H1 (cell line): Measurements from ENCODE around the gene TSGA10. TPM values are rescaled to one million over a fixed set of nuclear protein-coding genes. Genes with fewer than 3 reads are reported as not detected.

ENCODE experiments used
- CTCF ChIA-PET: fragments of 300-600 bp; sonication (Branson Sonifier 250); formaldehyde crosslinking; loops from one replicate; lab custom pipeline; 2021; ENCODE audit not compliant: partially characterized antibody; lab: Charles Lee
- POLR2A ChIA-PET: fragments of 300-600 bp; sonication (Branson Sonifier 250); formaldehyde crosslinking; loops from one replicate; lab custom pipeline; 2021; ENCODE audit warnings: inconsistent platforms; ENCODE audit not compliant: partially characterized antibody; lab: Charles Lee
- DNase-seq, 2 experiments: peaks; one replicate each; pipeline versions ENCODE4 v3.0.0 to v3.0.0-alpha.2; 2010 to 2022; ENCODE audit warnings: low spot score in 2 of 2, low read depth in 1 of 2, mixed read lengths in 1 of 2
- FAIRE-seq: peaks from 2 replicates; lab custom pipeline; 2011; peaks lifted over from hg19 to GRCh38; lab: Jason Lieb, UNC
- H2AFZ ChIP-seq: 2 replicates; pipeline ENCODE4 v1.8.1; 2012; ENCODE audit warnings: low read length, inconsistent platforms
- H2AK5ac ChIP-seq: 2 replicates; pipeline ENCODE4 v1.6.1; 2013; ENCODE audit warnings: low read depth, low read length
- H2BK120ac ChIP-seq: replicated peaks from 2 replicates; pipeline ENCODE3; 2013; ENCODE audit warnings: low read depth, low read length, inconsistent platforms
- H2BK12ac ChIP-seq: 2 replicates; pipeline ENCODE4 v1.6.1; 2013; ENCODE audit warnings: low read depth, low read length
- H2BK15ac ChIP-seq: 2 replicates; pipeline ENCODE4 v1.6.1; 2013; ENCODE audit warnings: low read length
- H2BK20ac ChIP-seq: 2 replicates; pipeline ENCODE4 v1.6.1; 2013; ENCODE audit warnings: low read length
- H2BK5ac ChIP-seq: 2 replicates; pipeline ENCODE4 v1.6.1; 2013; ENCODE audit warnings: low read depth, low read length
- H3K14ac ChIP-seq: 2 replicates; pipeline ENCODE4 v1.6.1; 2013; ENCODE audit warnings: inconsistent platforms; ENCODE audit not compliant: insufficient read length
- H3K18ac ChIP-seq: 2 replicates; pipeline ENCODE4 v1.6.1; 2013; ENCODE audit warnings: low read length; ENCODE audit errors: extremely low read depth
- H3K23ac ChIP-seq: 2 replicates; pipeline ENCODE4 v1.6.1; 2013; ENCODE audit warnings: inconsistent platforms; ENCODE audit not compliant: insufficient read length
- H3K23me2 ChIP-seq: 2 replicates; pipeline ENCODE4 v1.6.1; 2013; ENCODE audit warnings: low read depth, low read length
- H3K27ac ChIP-seq: 2 replicates; pipeline ENCODE4 v1.6.1; 2011; ENCODE audit warnings: low read depth, low read length, inconsistent platforms
- H3K27me3 ChIP-seq, 4 experiments: replicated peaks in 1 of 4; 1 replicate in 1 of 4; 2 replicates in 3 of 4; pipeline versions ENCODE4 v1.6.1 to v1.8.1; 2011 to 2013; ENCODE audit warnings: low read length in 3 of 4, mild to moderate bottlenecking in 3 of 4, inconsistent platforms in 2 of 4, mixed read lengths in 2 of 4, moderate library complexity in 1 of 4; ENCODE audit not compliant: control insufficient read depth in 3 of 4, insufficient read depth in 3 of 4; ENCODE audit errors: extremely low read depth in 1 of 4
- H3K36me3 ChIP-seq, 4 experiments: 2 replicates each; pipeline versions ENCODE4 v1.6.1 to v1.8.1; 2011 to 2013; ENCODE audit warnings: mild to moderate bottlenecking in 4 of 4, low read length in 3 of 4, moderate library complexity in 2 of 4, control low read depth in 1 of 4, inconsistent platforms in 1 of 4; ENCODE audit not compliant: insufficient read depth in 4 of 4, control insufficient read depth in 2 of 4
- H3K4ac ChIP-seq: replicated peaks from 2 replicates; pipeline ENCODE3; 2013; ENCODE audit warnings: low read length, low read depth, mixed read lengths, inconsistent platforms; ENCODE audit not compliant: insufficient read length
- H3K4me1 ChIP-seq, 4 experiments: replicated peaks in 1 of 4; 1 replicate in 1 of 4; 2 replicates in 3 of 4; pipeline versions ENCODE4 v1.6.1 to v1.8.1; 2011 to 2013; ENCODE audit warnings: low read length in 3 of 4, inconsistent platforms in 2 of 4, mixed read lengths in 1 of 4; ENCODE audit not compliant: insufficient read depth in 4 of 4, control insufficient read depth in 3 of 4
- H3K4me2 ChIP-seq, 2 experiments: 2 replicates each; pipeline versions ENCODE4 v1.6.1 to v1.8.1; 2011 to 2013; ENCODE audit warnings: low read depth in 2 of 2, low read length in 2 of 2, control low read depth in 1 of 2, inconsistent platforms in 1 of 2, mild to moderate bottlenecking in 1 of 2; ENCODE audit not compliant: insufficient read depth in 1 of 2
- H3K4me3 ChIP-seq, 4 experiments: fragments of 200-600, 300-600 bp in 1 of 4; sonication (generic), shearing (Covaris generic), sonication (Bioruptor Twin) in 1 of 4; 2 replicates each; pipeline versions ENCODE4 v1.5.1 to v1.8.1; 2011 to 2016; ENCODE audit warnings: low read length in 4 of 4, low read depth in 3 of 4, control low read depth in 2 of 4, inconsistent platforms in 2 of 4, mild to moderate bottlenecking in 2 of 4, mixed read lengths in 1 of 4, moderate library complexity in 1 of 4; ENCODE audit not compliant: insufficient read depth in 2 of 4; ENCODE audit errors: extremely low read depth in 1 of 4
- H3K56ac ChIP-seq: replicated peaks from 2 replicates; pipeline ENCODE3; 2013; ENCODE audit warnings: low read depth, mild to moderate bottlenecking, mixed read lengths, low read length, inconsistent platforms; ENCODE audit not compliant: insufficient read length
- H3K79me1 ChIP-seq: 2 replicates; pipeline ENCODE4 v1.6.1; 2013; ENCODE audit warnings: low read depth, low read length, control low read depth
- H3K79me2 ChIP-seq, 2 experiments: 2 replicates each; pipeline versions ENCODE4 v1.6.1 to v1.8.1; 2012 to 2013; ENCODE audit warnings: low read length in 2 of 2, mild to moderate bottlenecking in 2 of 2, inconsistent platforms in 1 of 2; ENCODE audit not compliant: insufficient read depth in 2 of 2, control insufficient read depth in 1 of 2
- H3K9ac ChIP-seq, 4 experiments: replicated peaks in 1 of 4; 1 replicate in 1 of 4; 2 replicates in 3 of 4; pipeline versions ENCODE4 v1.6.1 to v1.8.1; 2011 to 2013; ENCODE audit warnings: low read depth in 3 of 4, low read length in 3 of 4, control low read depth in 2 of 4, mild to moderate bottlenecking in 2 of 4, moderate library complexity in 2 of 4, inconsistent platforms in 1 of 4; ENCODE audit errors: extremely low read depth in 1 of 4
- H3K9me3 ChIP-seq, 2 experiments: 2 replicates each; pipeline versions ENCODE4 v1.6.1 to v1.8.1; 2012 to 2013; ENCODE audit warnings: mild to moderate bottlenecking in 2 of 2, moderate library complexity in 2 of 2, control low read depth in 1 of 2, inconsistent platforms in 1 of 2, low read depth in 1 of 2, low read length in 1 of 2, mixed read lengths in 1 of 2; ENCODE audit not compliant: insufficient read depth in 2 of 2
- H4K20me1 ChIP-seq, 2 experiments: replicated peaks in 1 of 2; 2 replicates each; pipeline versions ENCODE3 to v1.8.1; 2011 to 2013; ENCODE audit warnings: inconsistent platforms in 2 of 2, low read length in 2 of 2, mild to moderate bottlenecking in 1 of 2; ENCODE audit not compliant: insufficient read depth in 2 of 2, control insufficient read depth in 1 of 2
- H4K5ac ChIP-seq: 2 replicates; pipeline ENCODE4 v1.6.1; 2013; ENCODE audit warnings: low read length, low read depth, mixed read lengths, inconsistent platforms; ENCODE audit not compliant: insufficient read length
- H4K8ac ChIP-seq: 2 replicates; pipeline ENCODE4 v1.8.0; 2013; ENCODE audit warnings: mild to moderate bottlenecking, moderate library complexity, low read length, inconsistent platforms; ENCODE audit not compliant: insufficient read depth; ENCODE audit errors: extremely low read depth
- H4K91ac ChIP-seq: replicated peaks from 2 replicates; pipeline ENCODE3; 2013; ENCODE audit warnings: low read length, mixed read lengths, inconsistent platforms; ENCODE audit not compliant: insufficient read length
- BCL11A ChIP-seq, 2 experiments: IDR thresholded peaks; one replicate each; pipeline ENCODE4 v1.6.1; 2011; ENCODE audit warnings: low read depth in 2 of 2, low read length in 2 of 2, mild to moderate bottlenecking in 2 of 2
- MAFK ChIP-seq: IDR thresholded peaks from 2 replicates; pipeline ENCODE4 v1.6.1; 2012; ENCODE audit warnings: low read depth, mild to moderate bottlenecking, improper control_type of control experiment, low read length
- TAF7 ChIP-seq: optimal IDR thresholded peaks from 2 replicates; pipeline ENCODE3; 2011; ENCODE audit warnings: low read depth, mild to moderate bottlenecking, inconsistent platforms, low read length, moderate library complexity, borderline replicate concordance
- WGBS, 2 experiments: shearing (Covaris generic) in 1 of 2; methylation state at CpG; one replicate each; pipeline versions ENCODE4 v1.1.6 to v1.1.7; 2013 to 2015; ENCODE audit warnings: low lambda C conversion rate in 2 of 2, mixed read lengths in 2 of 2, inconsistent platforms in 1 of 2, low coverage in 1 of 2, missing lambda C conversion rate in 1 of 2; ENCODE audit not compliant: insufficient replicate concordance in 2 of 2, insufficient coverage in 1 of 2, insufficient read length in 1 of 2; ENCODE audit errors: extremely low coverage in 1 of 2, missing lambda C conversion rate in 1 of 2; 5-methylcytosine and 5-hydroxymethylcytosine counted together
- polyA plus RNA-seq, 7 experiments: library from polyadenylated mRNA; depleted of rRNA in 3 of 7; stranded (reverse) in 5 of 7; unstranded in 2 of 7; fragments of >200 nt in 5 of 7; fragments of 200-250 nt in 2 of 7; gene quantifications; 1 replicate in 5 of 7; 2 replicates in 1 of 7; 4 replicates in 1 of 7; pipeline versions ENCODE4 v1.2.1 to v1.2.3, GENCODE V29; 2011 to 2013; ENCODE audit warnings: missing spikeins in 2 of 7, mixed read lengths in 2 of 7
- total RNA-seq: library from RNA; stranded (reverse); fragmentation: NEBNext Ultra II Directional; extraction: Animal tissue kit (Norgen Biotek cat#: 25700); gene quantifications from 2 replicates; pipeline ENCODE4 v1.2.1, GENCODE V29; 2021

TSGA10 gene
- total and polyA plus RNA-seq, 2 of the 8 experiments (the other 6 are each of a cell fraction or from before 2014, with no cell fraction given), result 2.2 to 7.4 TPM

DNA sequence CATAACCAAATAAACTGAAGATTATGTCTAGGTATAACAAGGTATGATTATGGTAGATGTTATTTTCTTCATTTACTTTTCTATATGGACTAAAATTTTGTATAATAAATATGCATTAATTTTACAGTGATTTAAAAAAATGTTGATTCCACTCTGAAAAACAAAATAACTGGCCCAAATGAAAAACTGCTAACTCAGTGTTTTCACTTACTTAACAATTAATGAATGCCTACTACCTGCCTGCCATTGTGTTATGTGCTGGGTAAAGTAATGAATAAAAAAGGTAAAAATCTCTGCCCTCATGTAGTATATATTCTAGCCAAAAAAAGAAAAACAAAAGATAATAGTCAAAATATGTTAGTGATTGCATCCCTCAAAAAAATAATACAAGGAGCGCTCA lies 42.8 kb downstream of the TSGA10 start:
- no peak overlapping the region for H3K23ac ChIP-seq
- CTCF ChIA-PET, result interaction anchor here (1.6 kb wide), 1 partner anchor 10 kb away, joined by 4 read pairs; no protein-coding TSS in a partner anchor
- H4K91ac ChIP-seq, result no peak overlapping the region
- no peaks in the 10 kb centered on the region for H4K20me1 ChIP-seq
- H3K4me3 ChIP-seq, result no peak overlapping the region
- H2AFZ ChIP-seq, result no peak overlapping the region
- no peak overlapping the region for H2AK5ac ChIP-seq
- H3K4ac ChIP-seq, result no peak overlapping the region
- H3K27ac ChIP-seq, result no peak overlapping the region
- no peak overlapping the region for H2BK15ac ChIP-seq
- H2BK20ac ChIP-seq, result no peak overlapping the region
- H3K27me3 ChIP-seq, result no peaks in the 10 kb centered on the region
- no peaks in the 10 kb centered on the region for H3K79me1 ChIP-seq
- H3K14ac ChIP-seq, result no peak overlapping the region
- TF ChIP-seq MAFK (0 out of 2 replicates have a peak, but pooled peaks have one; percentile 7), BCL11A (IDR thresholded peaks at IDR 0.05; ENCODE audit: low read depth in 2 of 2, low read length in 2 of 2) (no peak), TAF7 (no peak)
- TF ChIP-seq, all 59 proteins: peak for 1
- H3K9me3 ChIP-seq, result no peaks in the 10 kb centered on the region
- no peak overlapping the region for H2BK120ac ChIP-seq
- no peaks in the 10 kb centered on the region for H3K79me2 ChIP-seq
- H4K5ac ChIP-seq, result no peak overlapping the region
- H3K18ac ChIP-seq, result no peak overlapping the region
- H3K56ac ChIP-seq, result no peak overlapping the region
- no peaks in the 10 kb centered on the region for H3K23me2 ChIP-seq
- no peak overlapping the region for H3K9ac ChIP-seq
- no peak overlapping the region for H2BK5ac ChIP-seq
- no peak overlapping the region for H3K4me2 ChIP-seq
- WGBS, 2 experiments, result 92% methylated on average over 1 of the region's 1 CpG; no CpG with 5 or more reads in 1 of the 2 experiments
- POLR2A ChIA-PET, result no interaction called here
- no peak for DNase-seq
- H3K36me3 ChIP-seq, result no peaks in the 10 kb centered on the region
- FAIRE-seq, result no peak
- no peak overlapping the region for H4K8ac ChIP-seq
- no peak overlapping the region for H2BK12ac ChIP-seq
- no peaks in the 10 kb centered on the region for H3K4me1 ChIP-seq
